WTC11 (cell line): ENCODE data around the gene KIFC3. TPM values are rescaled to one million over a fixed set of nuclear protein-coding genes. Genes with fewer than 3 reads are reported as not detected.

ENCODE experiments used
- ATAC-seq: fragments of 200-7000 bp; cut with Tn5 transposase; 2 replicates; pipeline ENCODE4 v1.10.0; 2021; ENCODE audit warnings: mild to moderate bottlenecking, moderate library complexity
- CTCF ChIA-PET: fragments of 300-600 bp; sonication (Branson Sonifier 250); formaldehyde crosslinking; loops from one replicate; lab custom pipeline; 2021; ENCODE audit warnings: antibody characterized with exemption; lab: Charles Lee
- POLR2A ChIA-PET: fragments of 350-600 bp; sonication (Branson Sonifier 250); formaldehyde crosslinking; loops from one replicate; lab custom pipeline; 2021; ENCODE audit warnings: antibody characterized with exemption; lab: Charles Lee
- DNase-seq: peaks from one replicate; pipeline ENCODE4 v3.0.0; 2021; ENCODE audit warnings: low spot score
- H3K27ac Mint-ChIP-seq: 2 replicates; pipeline ENCODE4 v1.8.0; 2021; ENCODE audit warnings: mixed read lengths
- H3K27me3 Mint-ChIP-seq: 2 replicates; pipeline ENCODE4 v1.8.0; 2021; ENCODE audit warnings: low read depth, mild to moderate bottlenecking, moderate library complexity, mixed read lengths
- H3K36me3 Mint-ChIP-seq: 2 replicates; pipeline ENCODE4 v1.8.0; 2021; ENCODE audit warnings: mixed read lengths
- H3K4me1 Mint-ChIP-seq: 2 replicates; pipeline ENCODE4 v1.8.0; 2022; ENCODE audit warnings: mixed read lengths
- H3K4me3 Mint-ChIP-seq: 2 replicates; pipeline ENCODE4 v1.8.0; 2021; ENCODE audit warnings: mild to moderate bottlenecking, moderate library complexity, mixed read lengths
- H3K9me3 Mint-ChIP-seq: 2 replicates; pipeline ENCODE4 v1.8.0; 2021; ENCODE audit warnings: mixed read lengths
- AR ChIP-seq: fragments of 250-450 bp; sonication (Bioruptor Pico); IDR thresholded peaks from 2 replicates; pipeline ENCODE4 v1.9.0; 2021; ENCODE audit warnings: mild to moderate bottlenecking
- ATF3 ChIP-seq: sonication (generic); formaldehyde crosslinking; conservative IDR thresholded peaks from 2 replicates; pipeline ENCODE4 v1.8.1; 2022; ENCODE audit warnings: mild to moderate bottlenecking, missing genetic modification reagents
- ELF4 ChIP-seq: sonication (generic); formaldehyde crosslinking; IDR thresholded peaks from 2 replicates; pipeline ENCODE4 v1.8.1; 2022; ENCODE audit warnings: low read depth, mild to moderate bottlenecking, moderate library complexity, missing genetic modification reagents
- GABPB1 ChIP-seq: sonication (generic); formaldehyde crosslinking; IDR thresholded peaks from 2 replicates; pipeline ENCODE4 v1.8.1; 2023; ENCODE audit warnings: mild to moderate bottlenecking, missing genetic modification reagents
- GTF2I ChIP-seq: fragments of 250-450 bp; sonication (Bioruptor Pico); conservative IDR thresholded peaks from 2 replicates; pipeline ENCODE4 v1.4.0; 2021; ENCODE audit warnings: mild to moderate bottlenecking
- HMGA2 ChIP-seq: fragments of 250-450 bp; sonication (Bioruptor Pico); IDR thresholded peaks from 2 replicates; pipeline ENCODE4 v1.4.0; 2021; ENCODE audit warnings: mild to moderate bottlenecking, moderate library complexity
- JUN ChIP-seq: sonication (generic); formaldehyde crosslinking; IDR thresholded peaks from 2 replicates; pipeline ENCODE4 v1.8.0; 2023; ENCODE audit warnings: mild to moderate bottlenecking, missing genetic modification reagents
- KAT7 ChIP-seq: sonication (generic); formaldehyde crosslinking; IDR thresholded peaks from 2 replicates; pipeline ENCODE4 v1.8.1; 2023; ENCODE audit warnings: missing genetic modification reagents, mild to moderate bottlenecking, borderline replicate concordance
- NFATC4 ChIP-seq: fragments of 250-450 bp; sonication (Bioruptor Pico); IDR thresholded peaks from 2 replicates; pipeline ENCODE4 v1.9.0; 2021; ENCODE audit warnings: mild to moderate bottlenecking
- NFE2L1 ChIP-seq: sonication (generic); formaldehyde crosslinking; IDR thresholded peaks from 2 replicates; pipeline ENCODE4 v1.8.1; 2023; ENCODE audit warnings: missing genetic modification reagents
- RELA ChIP-seq: sonication (generic); formaldehyde crosslinking; IDR thresholded peaks from 2 replicates; pipeline ENCODE4 v1.8.1; 2022; ENCODE audit warnings: missing genetic modification reagents, mild to moderate bottlenecking, borderline replicate concordance
- SOX15 ChIP-seq: fragments of 250-450 bp; sonication (Bioruptor Pico); IDR thresholded peaks from 2 replicates; pipeline ENCODE4 v1.9.0; 2021; ENCODE audit warnings: mild to moderate bottlenecking
- SP1 ChIP-seq: sonication (generic); formaldehyde crosslinking; conservative IDR thresholded peaks from 2 replicates; pipeline ENCODE4 v1.8.1; 2022; ENCODE audit warnings: missing genetic modification reagents
- TP53 ChIP-seq: sonication (generic); formaldehyde crosslinking; IDR thresholded peaks from 2 replicates; pipeline ENCODE4 v1.8.1; 2023; ENCODE audit warnings: mild to moderate bottlenecking, missing genetic modification reagents
- USF1 ChIP-seq: sonication (generic); formaldehyde crosslinking; IDR thresholded peaks from 2 replicates; pipeline ENCODE4 v1.8.0; 2022; ENCODE audit warnings: mild to moderate bottlenecking, missing genetic modification reagents
- total RNA-seq: library from RNA; stranded (reverse); gene quantifications from 3 replicates; pipeline ENCODE4 v1.2.3, GENCODE V29; 2021
- TF ChIP-seq, protein P1 (sequence below): sonication (generic); formaldehyde crosslinking; IDR thresholded peaks from 2 replicates; pipeline ENCODE4 v1.8.0; 2022; ENCODE audit warnings: missing genetic modification reagents
- TF ChIP-seq, protein P2 (sequence below): sonication (generic); formaldehyde crosslinking; conservative IDR thresholded peaks from 2 replicates; pipeline ENCODE4 v1.8.1; 2023; ENCODE audit warnings: mild to moderate bottlenecking, low read depth, missing genetic modification reagents, moderate library complexity
- TF ChIP-seq, protein P3 (sequence below): sonication (generic); formaldehyde crosslinking; IDR thresholded peaks from 2 replicates; pipeline ENCODE4 v1.8.1; 2023; ENCODE audit warnings: mild to moderate bottlenecking, missing genetic modification reagents, borderline replicate concordance

KIFC3 gene
- total RNA-seq, 1 experiment from 2014 or later, result 11.6 TPM

GRCh38 chr16:57752203-57752580 lies 50.1 kb downstream of the KIFC3 start (continued):
- no peak for TF ChIP-seq AR (CRISPR knock-in tag)

GRCh38 chr16:57751539-57752202 lies 50.6 kb downstream of the KIFC3 start:
- no peaks in the 10 kb centered on the region for H3K4me1 Mint-ChIP-seq
- no peak for ATAC-seq
- no peaks in the 10 kb centered on the region for H3K27me3 Mint-ChIP-seq
- ChIA-PET POLR2A (no interaction called here), CTCF (interaction anchor here (0.6 to 1.1 kb wide), 3 partner anchors 8 to 112 kb away, joined by 3 read pairs; no protein-coding TSS in a partner anchor)
- no peak overlapping the region for H3K4me3 Mint-ChIP-seq
- TF ChIP-seq GABPB1 (CRISPR knock-in tag) (no peak), RELA (no peak), TP53 (CRISPR knock-in tag) (no peak), SP1 (CRISPR knock-in tag) (no peak), NFATC4 (CRISPR knock-in tag) (no peak)
- no peak for DNase-seq
- no peak overlapping the region for H3K27ac Mint-ChIP-seq
- H3K9me3 Mint-ChIP-seq, result no peaks in the 10 kb centered on the region
- peaks cover 5% of the 10 kb centered on the region; the same call in 1 of the 2 replicates for H3K36me3 Mint-ChIP-seq

- no peak for ATAC-seq
- Mint-ChIP-seq H3K4me3 (no peak overlapping the region), H3K36me3 (peaks cover 3% of the 10 kb centered on the region; the same call in 1 of the 2 replicates), H3K9me3 (no peaks in the 10 kb centered on the region), H3K27ac (no peak overlapping the region), H3K27me3 (no peaks in the 10 kb centered on the region), H3K4me1 (no peaks in the 10 kb centered on the region)
- POLR2A ChIA-PET, result no interaction called here
- CTCF ChIA-PET, result interaction anchor here (1.1 kb wide), 1 partner anchor 9 kb away, joined by 3 read pairs; no protein-coding TSS in a partner anchor
- no peak for DNase-seq
- TF ChIP-seq, protein P1, sequence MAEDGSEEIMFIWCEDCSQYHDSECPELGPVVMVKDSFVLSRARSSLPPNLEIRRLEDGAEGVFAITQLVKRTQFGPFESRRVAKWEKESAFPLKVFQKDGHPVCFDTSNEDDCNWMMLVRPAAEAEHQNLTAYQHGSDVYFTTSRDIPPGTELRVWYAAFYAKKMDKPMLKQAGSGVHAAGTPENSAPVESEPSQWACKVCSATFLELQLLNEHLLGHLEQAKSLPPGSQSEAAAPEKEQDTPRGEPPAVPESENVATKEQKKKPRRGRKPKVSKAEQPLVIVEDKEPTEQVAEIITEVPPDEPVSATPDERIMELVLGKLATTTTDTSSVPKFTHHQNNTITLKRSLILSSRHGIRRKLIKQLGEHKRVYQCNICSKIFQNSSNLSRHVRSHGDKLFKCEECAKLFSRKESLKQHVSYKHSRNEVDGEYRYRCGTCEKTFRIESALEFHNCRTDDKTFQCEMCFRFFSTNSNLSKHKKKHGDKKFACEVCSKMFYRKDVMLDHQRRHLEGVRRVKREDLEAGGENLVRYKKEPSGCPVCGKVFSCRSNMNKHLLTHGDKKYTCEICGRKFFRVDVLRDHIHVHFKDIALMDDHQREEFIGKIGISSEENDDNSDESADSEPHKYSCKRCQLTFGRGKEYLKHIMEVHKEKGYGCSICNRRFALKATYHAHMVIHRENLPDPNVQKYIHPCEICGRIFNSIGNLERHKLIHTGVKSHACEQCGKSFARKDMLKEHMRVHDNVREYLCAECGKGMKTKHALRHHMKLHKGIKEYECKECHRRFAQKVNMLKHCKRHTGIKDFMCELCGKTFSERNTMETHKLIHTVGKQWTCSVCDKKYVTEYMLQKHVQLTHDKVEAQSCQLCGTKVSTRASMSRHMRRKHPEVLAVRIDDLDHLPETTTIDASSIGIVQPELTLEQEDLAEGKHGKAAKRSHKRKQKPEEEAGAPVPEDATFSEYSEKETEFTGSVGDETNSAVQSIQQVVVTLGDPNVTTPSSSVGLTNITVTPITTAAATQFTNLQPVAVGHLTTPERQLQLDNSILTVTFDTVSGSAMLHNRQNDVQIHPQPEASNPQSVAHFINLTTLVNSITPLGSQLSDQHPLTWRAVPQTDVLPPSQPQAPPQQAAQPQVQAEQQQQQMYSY (CRISPR knock-in tag), result no peak
- no peak for TF ChIP-seq ELF4 (CRISPR knock-in tag)
- no peak for TF ChIP-seq GTF2I (CRISPR knock-in tag)
- no peak for TF ChIP-seq KAT7
- no peak for TF ChIP-seq USF1
- TF ChIP-seq GABPB1 (CRISPR knock-in tag), result no peak
- TF ChIP-seq, protein P2, sequence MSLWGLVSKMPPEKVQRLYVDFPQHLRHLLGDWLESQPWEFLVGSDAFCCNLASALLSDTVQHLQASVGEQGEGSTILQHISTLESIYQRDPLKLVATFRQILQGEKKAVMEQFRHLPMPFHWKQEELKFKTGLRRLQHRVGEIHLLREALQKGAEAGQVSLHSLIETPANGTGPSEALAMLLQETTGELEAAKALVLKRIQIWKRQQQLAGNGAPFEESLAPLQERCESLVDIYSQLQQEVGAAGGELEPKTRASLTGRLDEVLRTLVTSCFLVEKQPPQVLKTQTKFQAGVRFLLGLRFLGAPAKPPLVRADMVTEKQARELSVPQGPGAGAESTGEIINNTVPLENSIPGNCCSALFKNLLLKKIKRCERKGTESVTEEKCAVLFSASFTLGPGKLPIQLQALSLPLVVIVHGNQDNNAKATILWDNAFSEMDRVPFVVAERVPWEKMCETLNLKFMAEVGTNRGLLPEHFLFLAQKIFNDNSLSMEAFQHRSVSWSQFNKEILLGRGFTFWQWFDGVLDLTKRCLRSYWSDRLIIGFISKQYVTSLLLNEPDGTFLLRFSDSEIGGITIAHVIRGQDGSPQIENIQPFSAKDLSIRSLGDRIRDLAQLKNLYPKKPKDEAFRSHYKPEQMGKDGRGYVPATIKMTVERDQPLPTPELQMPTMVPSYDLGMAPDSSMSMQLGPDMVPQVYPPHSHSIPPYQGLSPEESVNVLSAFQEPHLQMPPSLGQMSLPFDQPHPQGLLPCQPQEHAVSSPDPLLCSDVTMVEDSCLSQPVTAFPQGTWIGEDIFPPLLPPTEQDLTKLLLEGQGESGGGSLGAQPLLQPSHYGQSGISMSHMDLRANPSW (CRISPR knock-in tag), result no peak
- no peak for TF ChIP-seq NFE2L1 (CRISPR knock-in tag)
- TF ChIP-seq JUN (CRISPR knock-in tag), result no peak
- no peak for TF ChIP-seq SOX15 (CRISPR knock-in tag)
- TF ChIP-seq ATF3 (CRISPR knock-in tag), result no peak
- TF ChIP-seq, protein P3, sequence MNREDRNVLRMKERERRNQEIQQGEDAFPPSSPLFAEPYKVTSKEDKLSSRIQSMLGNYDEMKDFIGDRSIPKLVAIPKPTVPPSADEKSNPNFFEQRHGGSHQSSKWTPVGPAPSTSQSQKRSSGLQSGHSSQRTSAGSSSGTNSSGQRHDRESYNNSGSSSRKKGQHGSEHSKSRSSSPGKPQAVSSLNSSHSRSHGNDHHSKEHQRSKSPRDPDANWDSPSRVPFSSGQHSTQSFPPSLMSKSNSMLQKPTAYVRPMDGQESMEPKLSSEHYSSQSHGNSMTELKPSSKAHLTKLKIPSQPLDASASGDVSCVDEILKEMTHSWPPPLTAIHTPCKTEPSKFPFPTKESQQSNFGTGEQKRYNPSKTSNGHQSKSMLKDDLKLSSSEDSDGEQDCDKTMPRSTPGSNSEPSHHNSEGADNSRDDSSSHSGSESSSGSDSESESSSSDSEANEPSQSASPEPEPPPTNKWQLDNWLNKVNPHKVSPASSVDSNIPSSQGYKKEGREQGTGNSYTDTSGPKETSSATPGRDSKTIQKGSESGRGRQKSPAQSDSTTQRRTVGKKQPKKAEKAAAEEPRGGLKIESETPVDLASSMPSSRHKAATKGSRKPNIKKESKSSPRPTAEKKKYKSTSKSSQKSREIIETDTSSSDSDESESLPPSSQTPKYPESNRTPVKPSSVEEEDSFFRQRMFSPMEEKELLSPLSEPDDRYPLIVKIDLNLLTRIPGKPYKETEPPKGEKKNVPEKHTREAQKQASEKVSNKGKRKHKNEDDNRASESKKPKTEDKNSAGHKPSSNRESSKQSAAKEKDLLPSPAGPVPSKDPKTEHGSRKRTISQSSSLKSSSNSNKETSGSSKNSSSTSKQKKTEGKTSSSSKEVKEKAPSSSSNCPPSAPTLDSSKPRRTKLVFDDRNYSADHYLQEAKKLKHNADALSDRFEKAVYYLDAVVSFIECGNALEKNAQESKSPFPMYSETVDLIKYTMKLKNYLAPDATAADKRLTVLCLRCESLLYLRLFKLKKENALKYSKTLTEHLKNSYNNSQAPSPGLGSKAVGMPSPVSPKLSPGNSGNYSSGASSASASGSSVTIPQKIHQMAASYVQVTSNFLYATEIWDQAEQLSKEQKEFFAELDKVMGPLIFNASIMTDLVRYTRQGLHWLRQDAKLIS (CRISPR knock-in tag), result no peak
- no peak for TF ChIP-seq HMGA2 (CRISPR knock-in tag)
Measured at GRCh38 chr16:57750796-57751538, 51.3 kb downstream of the KIFC3 start.
